GM12872 (cell line): ENCODE results near the gene RUNX1.

ENCODE experiments used
- TF ChIP-seq, protein P1 (sequence below): IDR thresholded peaks from 3 replicates; pipeline ENCODE4 v1.5.1; 2011; ENCODE audit warnings: low read depth, mild to moderate bottlenecking, low read length, moderate library complexity; ENCODE audit not compliant: insufficient read depth

Gene RUNX1

GRCh38 chr21:35050348-35051286 lies 1.5 kb upstream of the RUNX1 start:
- TF ChIP-seq, protein P1, sequence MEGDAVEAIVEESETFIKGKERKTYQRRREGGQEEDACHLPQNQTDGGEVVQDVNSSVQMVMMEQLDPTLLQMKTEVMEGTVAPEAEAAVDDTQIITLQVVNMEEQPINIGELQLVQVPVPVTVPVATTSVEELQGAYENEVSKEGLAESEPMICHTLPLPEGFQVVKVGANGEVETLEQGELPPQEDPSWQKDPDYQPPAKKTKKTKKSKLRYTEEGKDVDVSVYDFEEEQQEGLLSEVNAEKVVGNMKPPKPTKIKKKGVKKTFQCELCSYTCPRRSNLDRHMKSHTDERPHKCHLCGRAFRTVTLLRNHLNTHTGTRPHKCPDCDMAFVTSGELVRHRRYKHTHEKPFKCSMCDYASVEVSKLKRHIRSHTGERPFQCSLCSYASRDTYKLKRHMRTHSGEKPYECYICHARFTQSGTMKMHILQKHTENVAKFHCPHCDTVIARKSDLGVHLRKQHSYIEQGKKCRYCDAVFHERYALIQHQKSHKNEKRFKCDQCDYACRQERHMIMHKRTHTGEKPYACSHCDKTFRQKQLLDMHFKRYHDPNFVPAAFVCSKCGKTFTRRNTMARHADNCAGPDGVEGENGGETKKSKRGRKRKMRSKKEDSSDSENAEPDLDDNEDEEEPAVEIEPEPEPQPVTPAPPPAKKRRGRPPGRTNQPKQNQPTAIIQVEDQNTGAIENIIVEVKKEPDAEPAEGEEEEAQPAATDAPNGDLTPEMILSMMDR = no peak

DNA sequence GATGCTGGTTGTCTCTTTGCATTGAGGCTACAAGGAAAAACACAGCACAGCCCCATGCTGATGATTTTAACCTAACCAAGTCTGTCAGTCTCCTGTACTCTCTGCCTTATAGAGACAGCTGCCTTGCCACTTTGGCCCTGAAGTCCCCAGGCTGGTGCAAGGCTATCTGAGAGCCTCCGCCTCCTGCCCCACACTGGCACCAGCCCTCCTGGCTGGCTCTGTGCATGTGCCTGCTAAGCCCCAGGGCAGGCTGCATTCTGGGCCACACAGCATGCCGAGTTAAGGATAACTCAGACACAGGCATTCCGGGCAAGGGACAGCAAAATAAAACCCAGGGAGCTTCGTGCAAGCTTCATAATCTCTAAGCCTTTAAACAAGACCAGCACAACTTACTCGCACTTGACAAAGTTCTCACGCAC lies 910 bp downstream of the RUNX1 start:
- TF ChIP-seq, protein P1 = no peak

DNA sequence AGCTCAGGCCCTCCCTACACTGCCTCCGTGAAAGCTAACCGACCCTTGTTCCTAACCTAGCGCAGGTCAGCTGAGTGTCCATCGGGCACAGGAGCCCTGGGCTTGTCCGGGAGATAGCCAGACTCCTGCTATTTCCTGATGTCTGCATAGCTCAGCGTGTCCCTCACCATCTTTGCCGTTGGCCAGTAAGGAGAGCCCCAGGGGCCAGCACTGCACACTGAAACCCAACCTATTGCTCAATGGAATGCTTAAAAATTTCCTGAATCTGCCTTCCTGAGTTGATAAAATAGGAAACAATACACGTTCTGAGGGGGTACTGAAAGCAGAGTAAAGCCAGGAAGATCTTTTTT lies 2.2 kb downstream of the RUNX1 start:
- TF ChIP-seq, protein P1 = no peak

DNA sequence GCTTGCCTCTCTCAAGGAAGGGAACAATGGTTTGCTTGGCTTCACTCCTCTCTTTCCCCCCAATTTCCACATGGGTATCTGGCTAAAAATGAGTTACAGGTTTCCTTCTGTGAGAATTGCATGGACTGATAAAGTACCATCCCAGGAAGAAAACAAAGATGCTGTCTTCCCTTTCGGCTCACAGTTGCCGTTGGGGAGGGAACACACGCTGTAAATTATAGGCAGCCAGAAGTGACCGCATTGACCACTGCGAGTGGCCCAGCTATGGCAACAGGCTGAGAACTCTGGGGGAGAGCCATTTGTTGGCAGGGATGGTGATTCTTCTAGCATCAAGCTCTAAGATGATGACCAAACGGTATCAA lies 2.9 kb downstream of the RUNX1 start:
- TF ChIP-seq, protein P1 = no peak

GRCh38 chr21:35045542-35046262 lies 3.4 kb downstream of the RUNX1 start:
- TF ChIP-seq, protein P1 = no peak

GRCh38 chr21:35044770-35045541 lies 4.1 kb downstream of the RUNX1 start:
- TF ChIP-seq, protein P1 = no peak

DNA sequence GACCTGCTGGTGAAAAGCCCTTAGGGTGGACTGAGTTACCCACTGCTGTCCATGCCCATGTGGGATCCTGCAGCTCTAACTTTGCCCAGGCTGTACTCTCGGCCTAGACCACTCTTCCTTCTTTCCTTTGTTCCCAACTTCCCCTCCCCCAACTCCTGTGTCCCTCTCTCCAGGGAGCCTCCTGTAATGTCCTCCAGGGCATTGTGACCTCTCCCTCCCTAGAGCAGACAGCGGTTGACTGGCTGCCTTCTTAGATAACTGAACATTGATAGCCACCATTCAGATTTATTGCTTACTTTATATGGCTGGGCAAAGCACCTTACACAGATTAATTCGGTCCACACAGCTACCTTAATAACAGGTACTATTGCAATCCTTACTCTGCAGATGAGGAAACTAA lies 5.0 kb downstream of the RUNX1 start:
- TF ChIP-seq, protein P1 = no peak
